A673 (cell line): Measurements from ENCODE around the gene CALN1. TPM values are rescaled to one million over a fixed set of nuclear protein-coding genes. Genes with fewer than 3 reads are reported as not detected.

Experiments
- BruUV-seq: library from RNA; stranded (reverse); fragments of 400-500 nt; replicated peaks from 2 replicates; lab custom pipeline; 2021; lab: Mats Ljungman, UMichigan
- CTCF ChIA-PET: fragments of 300-600 bp; sonication (Branson Sonifier 250); formaldehyde crosslinking; loops from one replicate; lab custom pipeline; 2022; ENCODE audit warnings: antibody characterized with exemption; lab: Charles Lee
- POLR2A ChIA-PET: fragments of 300-600 bp; sonication (Branson Sonifier 250); formaldehyde crosslinking; loops from one replicate; lab custom pipeline; 2022; ENCODE audit warnings: antibody characterized with exemption; ENCODE audit not compliant: low non-redundant PET; lab: Charles Lee
- DNase-seq: peaks from one replicate; pipeline ENCODE4 v3.0.0-alpha.2; 2015; ENCODE audit warnings: low spot score
- H3K27ac ChIP-seq: fragments of 200-600 bp; sonication (generic); 2 replicates; pipeline ENCODE4 v1.5.1; 2016; ENCODE audit warnings: mixed run types, low read depth, mild to moderate bottlenecking, mixed read lengths, antibody characterized with exemption, low read length; ENCODE audit not compliant: poor library complexity, severe bottlenecking
- H3K27me3 ChIP-seq: fragments of 200-600 bp; sonication (generic); replicated peaks from 2 replicates; pipeline ENCODE4 v1.6.1; 2017; ENCODE audit warnings: mixed run types, low read depth, mild to moderate bottlenecking, mixed read lengths, antibody characterized with exemption, low read length; ENCODE audit not compliant: insufficient read depth, poor library complexity
- H3K36me3 ChIP-seq: fragments of 200-600 bp; sonication (generic); 2 replicates; pipeline ENCODE4 v1.6.1; 2016; ENCODE audit warnings: mixed run types, mild to moderate bottlenecking, mixed read lengths, antibody characterized with exemption, low read length; ENCODE audit not compliant: insufficient read depth, poor library complexity, severe bottlenecking
- H3K4me1 ChIP-seq: fragments of 200-600 bp; sonication (generic); 2 replicates; pipeline ENCODE4 v1.6.1; 2017; ENCODE audit warnings: mixed run types, mild to moderate bottlenecking, mixed read lengths, antibody characterized with exemption, low read length; ENCODE audit not compliant: insufficient read depth, poor library complexity, severe bottlenecking
- H3K4me3 ChIP-seq: fragments of 200-600 bp; sonication (generic); 2 replicates; pipeline ENCODE4 v1.5.1; 2016; ENCODE audit warnings: low read depth, mixed run types, mild to moderate bottlenecking, mixed read lengths, low read length; ENCODE audit not compliant: poor library complexity, severe bottlenecking
- H3K9me3 ChIP-seq: fragments of 200-600 bp; sonication (generic); 2 replicates; pipeline ENCODE4 v1.6.1; 2016; ENCODE audit warnings: mixed run types, low read depth, mild to moderate bottlenecking, mixed read lengths, antibody characterized with exemption, low read length; ENCODE audit not compliant: poor library complexity, severe bottlenecking
- CTCF ChIP-seq: fragments of 300-800, 200-600 bp; sonication (generic); conservative IDR thresholded peaks from 2 replicates; pipeline ENCODE4 v1.5.1; 2017; ENCODE audit warnings: low read depth, mild to moderate bottlenecking, antibody characterized with exemption, low read length, moderate library complexity, mixed read lengths
- EZH2 ChIP-seq: fragments of 200-600 bp; sonication (generic); IDR thresholded peaks from 2 replicates; pipeline ENCODE4 v1.6.1; 2017; ENCODE audit warnings: borderline replicate concordance, low read depth, mild to moderate bottlenecking, mixed read lengths, antibody characterized with exemption, low read length; ENCODE audit not compliant: poor library complexity, severe bottlenecking
- intact Hi-C: fragments of 100-400 bp; cut with micrococcal nuclease; formaldehyde crosslinking; loops from one replicate; pipeline ENCODE4 v1.10.0; 2022; ENCODE audit not compliant: unreplicated experiment
- total RNA-seq: library from RNA; stranded (reverse); gene quantifications from 2 replicates; pipeline ENCODE4 v1.2.3, GENCODE V29; 2021

CALN1 gene
- total RNA-seq, 1 experiment from 2014 or later, result not detected

DNA sequence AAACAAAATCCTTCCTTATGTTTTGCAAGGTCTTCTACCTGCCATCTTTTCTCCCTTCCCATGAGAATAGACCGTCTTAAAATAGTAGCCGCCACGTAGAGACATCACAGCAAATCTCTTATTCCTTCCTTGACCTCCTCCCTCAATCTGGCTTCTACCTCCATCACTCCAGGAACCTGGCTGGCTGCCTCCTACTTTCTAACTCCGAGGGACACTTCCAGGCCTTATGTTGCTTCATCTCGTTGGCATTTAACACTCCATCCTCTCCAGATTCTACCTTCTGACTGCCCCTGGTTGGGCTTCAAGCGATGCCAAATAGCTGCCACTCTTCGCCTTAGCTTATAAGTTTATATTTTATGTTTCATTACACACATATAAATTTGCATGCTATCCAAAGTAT, 26.4 kb upstream of the CALN1 start:
- BruUV-seq, result no TSS peak
- DNase-seq, result no peak
- intact Hi-C loops, result no loop called here
- Histone ChIP-seq H3K36me3 (no peaks in the 10 kb centered on the region), H3K4me3 (no peak overlapping the region), H3K9me3 (no peaks in the 10 kb centered on the region), H3K4me1 (no peaks in the 10 kb centered on the region), H3K27me3 (peaks cover 11% of the 10 kb centered on the region), H3K27ac (no peak overlapping the region)
- ChIA-PET CTCF (no interaction called here), POLR2A (no interaction called here)
- TF ChIP-seq CTCF (no peak), EZH2 (no peak)

- no TSS peak for BruUV-seq
- H3K27me3 ChIP-seq, result peaks cover 6% of the 10 kb centered on the region
- no peak overlapping the region for H3K27ac ChIP-seq
- DNase-seq, result no peak
- ChIA-PET CTCF (no interaction called here), POLR2A (no interaction called here)
- TF ChIP-seq CTCF (no peak), EZH2 (no peak)
- intact Hi-C loops, result no loop called here
- no peaks in the 10 kb centered on the region for H3K9me3 ChIP-seq
- no peaks in the 10 kb centered on the region for H3K36me3 ChIP-seq
- H3K4me3 ChIP-seq, result no peak overlapping the region
- H3K4me1 ChIP-seq, result no peaks in the 10 kb centered on the region
These were observed 25.5 kb upstream of the CALN1 start for GRCh38 chr7:72437610-72438009.

- CTCF ChIA-PET, result no interaction called here
- no peaks in the 10 kb centered on the region for H3K9me3 ChIP-seq
- DNase-seq, result no peak
- POLR2A ChIA-PET, result no interaction called here
- BruUV-seq, result no TSS peak
- intact Hi-C loops, result no loop called here
- no peak overlapping the region for H3K27ac ChIP-seq
- peaks cover 6% of the 10 kb centered on the region for H3K27me3 ChIP-seq
- no peaks in the 10 kb centered on the region for H3K4me1 ChIP-seq
- no peaks in the 10 kb centered on the region for H3K36me3 ChIP-seq
- TF ChIP-seq EZH2 (no peak), CTCF (no peak)
- no peak overlapping the region for H3K4me3 ChIP-seq
These were observed 25.0 kb upstream of the CALN1 start for GRCh38 chr7:72437061-72437585.
